ENCODE results near the gene MINAR2.

DNA sequence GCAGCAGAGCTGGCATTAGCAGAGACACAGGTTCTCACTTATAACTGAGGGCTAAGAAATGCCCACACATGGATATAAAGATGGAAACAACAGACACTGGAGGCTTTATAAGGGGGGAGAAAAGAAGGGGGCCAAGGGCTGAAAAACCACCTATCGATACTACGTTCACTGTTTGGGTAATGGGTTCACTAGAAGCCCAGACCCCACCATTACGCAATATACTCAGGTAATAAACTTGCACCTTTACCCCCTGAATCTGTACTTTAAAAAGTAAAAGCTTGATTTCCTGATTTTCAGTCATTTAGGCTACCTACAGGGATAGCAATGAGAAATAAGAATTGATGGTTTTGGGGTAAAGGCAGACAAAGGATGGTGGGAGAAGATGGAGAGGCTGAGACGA is 1.9 kb upstream of the MINAR2 start:
- TF ChIP-seq, protein P1, sequence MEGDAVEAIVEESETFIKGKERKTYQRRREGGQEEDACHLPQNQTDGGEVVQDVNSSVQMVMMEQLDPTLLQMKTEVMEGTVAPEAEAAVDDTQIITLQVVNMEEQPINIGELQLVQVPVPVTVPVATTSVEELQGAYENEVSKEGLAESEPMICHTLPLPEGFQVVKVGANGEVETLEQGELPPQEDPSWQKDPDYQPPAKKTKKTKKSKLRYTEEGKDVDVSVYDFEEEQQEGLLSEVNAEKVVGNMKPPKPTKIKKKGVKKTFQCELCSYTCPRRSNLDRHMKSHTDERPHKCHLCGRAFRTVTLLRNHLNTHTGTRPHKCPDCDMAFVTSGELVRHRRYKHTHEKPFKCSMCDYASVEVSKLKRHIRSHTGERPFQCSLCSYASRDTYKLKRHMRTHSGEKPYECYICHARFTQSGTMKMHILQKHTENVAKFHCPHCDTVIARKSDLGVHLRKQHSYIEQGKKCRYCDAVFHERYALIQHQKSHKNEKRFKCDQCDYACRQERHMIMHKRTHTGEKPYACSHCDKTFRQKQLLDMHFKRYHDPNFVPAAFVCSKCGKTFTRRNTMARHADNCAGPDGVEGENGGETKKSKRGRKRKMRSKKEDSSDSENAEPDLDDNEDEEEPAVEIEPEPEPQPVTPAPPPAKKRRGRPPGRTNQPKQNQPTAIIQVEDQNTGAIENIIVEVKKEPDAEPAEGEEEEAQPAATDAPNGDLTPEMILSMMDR (conservative IDR thresholded peaks at IDR 0.05): no peak
- TF ChIP-seq EZH2 (IDR thresholded peaks at IDR 0.05; ENCODE audit: low read depth): no peak

Data from PC-9 (cell line).